ENCODE data around the gene GPX5.
"Not testable (repeated sequence)": the region's sequence is repeated elsewhere in the genome, so short reads cannot be mapped to it uniquely, and the experiment has no call there.

The GPX5 gene, protein sequence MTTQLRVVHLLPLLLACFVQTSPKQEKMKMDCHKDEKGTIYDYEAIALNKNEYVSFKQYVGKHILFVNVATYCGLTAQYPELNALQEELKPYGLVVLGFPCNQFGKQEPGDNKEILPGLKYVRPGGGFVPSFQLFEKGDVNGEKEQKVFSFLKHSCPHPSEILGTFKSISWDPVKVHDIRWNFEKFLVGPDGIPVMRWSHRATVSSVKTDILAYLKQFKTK

DNA sequence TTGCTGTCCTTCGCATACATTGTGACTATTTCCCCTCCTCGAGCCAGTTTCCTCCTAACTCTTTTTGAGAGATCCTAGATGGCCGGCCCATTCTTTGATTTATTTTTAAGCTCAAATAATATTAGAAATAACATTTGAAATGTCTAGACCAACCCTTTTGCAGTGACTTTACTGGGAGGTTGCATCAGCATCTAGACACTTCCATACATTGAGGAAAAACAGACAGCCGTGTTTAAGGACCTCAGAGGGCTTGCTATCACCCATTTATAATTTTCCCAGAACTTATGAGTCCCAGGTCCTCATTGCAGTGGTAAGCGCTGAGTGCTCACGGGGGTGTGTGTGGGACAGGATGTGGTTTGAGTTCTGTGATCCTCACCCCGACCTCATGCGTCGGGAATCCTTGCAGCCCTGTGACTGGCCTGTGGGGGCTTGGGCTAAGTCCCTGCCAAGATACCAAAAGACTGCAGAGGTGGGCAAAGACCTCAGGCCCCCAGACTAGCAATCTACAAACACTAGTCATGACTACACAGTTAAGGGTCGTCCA is at the start of gene GPX5:
TSS of gene GPX5 (plus strand) at position 386 of the 544 bp plus-strand sequence. CDS start at position 519, 133 bp downstream.
- DNase-seq (ENCODE audit: low read depth): no peak

DNA sequence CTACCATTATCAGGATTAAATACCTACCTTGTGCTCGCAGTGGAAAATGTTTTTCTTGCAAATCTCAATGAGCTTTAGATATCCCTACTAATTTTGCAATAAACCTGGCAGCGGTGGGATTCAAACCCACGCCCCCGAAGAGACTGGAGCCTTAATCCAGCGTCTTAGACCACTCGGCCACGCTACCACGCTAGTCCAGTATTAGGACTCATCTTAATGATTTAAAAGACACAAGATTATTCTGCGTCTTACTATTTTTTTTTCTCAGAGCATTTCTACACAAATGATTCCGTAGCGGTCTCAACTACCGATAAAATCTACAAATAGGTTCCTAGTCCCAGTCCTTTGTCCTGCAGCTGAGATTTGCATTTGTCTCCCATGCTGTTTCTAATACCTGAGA is 47.2 kb upstream of the GPX5 start:
- DNase-seq (ENCODE audit: low read depth): no peak

DNA sequence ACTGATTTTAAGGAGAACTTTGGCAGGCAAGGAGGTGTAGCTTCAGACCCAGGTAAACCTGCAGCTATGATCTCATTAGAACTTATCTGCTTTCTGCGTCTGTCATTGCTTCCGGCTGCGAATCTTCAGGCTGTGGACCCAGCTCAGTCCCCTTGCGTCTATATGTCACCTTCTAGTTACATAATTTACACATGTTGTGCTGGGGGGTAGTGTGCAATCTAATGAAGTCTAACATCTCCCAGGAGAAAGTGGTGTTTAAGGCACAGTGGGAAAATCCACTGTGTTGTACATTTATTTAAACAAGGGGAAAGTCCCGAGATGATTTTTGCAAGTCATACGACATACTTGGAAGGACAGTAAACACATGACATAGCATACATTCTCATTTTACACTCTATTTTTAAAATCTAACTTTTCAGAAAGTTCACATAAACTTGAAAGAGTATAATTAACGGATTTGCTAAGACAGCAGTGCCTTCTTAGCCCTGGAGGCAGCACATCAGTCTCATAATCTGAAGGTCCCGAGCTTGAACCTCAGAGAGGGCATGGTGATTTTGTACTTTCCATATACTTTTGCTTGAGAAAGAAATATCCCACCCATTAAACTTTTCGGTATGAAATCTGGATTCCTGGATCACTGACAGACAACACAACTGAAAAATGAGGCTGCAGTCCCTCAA is 45.3 kb upstream of the GPX5 start:
- no peak for DNase-seq (ENCODE audit: low read depth)

DNA sequence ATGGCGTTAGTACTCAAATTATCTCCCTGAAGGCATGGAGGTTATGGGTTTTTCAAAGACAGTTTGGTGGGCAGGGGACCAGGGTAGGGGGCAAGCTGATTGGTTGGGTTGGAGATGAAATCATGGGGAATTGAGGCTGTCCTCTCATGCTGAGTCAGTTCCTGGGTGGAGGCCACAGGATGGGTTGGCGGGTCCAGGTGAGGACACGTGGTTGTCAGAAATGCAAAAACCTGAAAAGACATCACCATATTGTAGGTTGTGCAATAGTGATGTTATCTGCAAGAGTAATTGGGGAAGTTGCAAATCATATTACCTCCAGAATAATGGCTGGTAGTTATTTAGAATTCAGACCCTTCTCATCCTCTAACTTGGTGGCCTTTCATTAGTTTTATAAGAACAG is 40.2 kb upstream of the GPX5 start:
- no peak for DNase-seq (ENCODE audit: low read depth)

DNA sequence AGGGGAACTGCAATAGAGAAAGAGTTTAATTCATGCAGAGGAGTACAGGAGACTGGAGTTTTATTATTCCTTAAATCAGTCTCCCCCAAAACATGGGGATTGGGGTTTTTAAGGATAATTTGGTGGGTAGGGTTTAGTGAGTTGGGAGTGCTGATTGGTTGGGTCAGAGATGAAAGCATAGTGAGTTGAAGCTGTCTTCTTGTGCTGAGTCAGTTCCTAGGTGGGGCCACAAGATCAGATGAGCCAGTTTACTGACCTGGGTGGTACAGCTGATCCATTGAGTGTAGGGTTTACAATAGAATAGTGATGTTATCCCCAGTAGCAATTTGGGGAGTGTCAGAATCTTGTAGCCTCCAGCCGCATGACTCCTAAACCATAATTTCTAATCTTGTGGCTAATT is 39.1 kb upstream of the GPX5 start:
- DNase-seq (ENCODE audit: low read depth): no peak

DNA sequence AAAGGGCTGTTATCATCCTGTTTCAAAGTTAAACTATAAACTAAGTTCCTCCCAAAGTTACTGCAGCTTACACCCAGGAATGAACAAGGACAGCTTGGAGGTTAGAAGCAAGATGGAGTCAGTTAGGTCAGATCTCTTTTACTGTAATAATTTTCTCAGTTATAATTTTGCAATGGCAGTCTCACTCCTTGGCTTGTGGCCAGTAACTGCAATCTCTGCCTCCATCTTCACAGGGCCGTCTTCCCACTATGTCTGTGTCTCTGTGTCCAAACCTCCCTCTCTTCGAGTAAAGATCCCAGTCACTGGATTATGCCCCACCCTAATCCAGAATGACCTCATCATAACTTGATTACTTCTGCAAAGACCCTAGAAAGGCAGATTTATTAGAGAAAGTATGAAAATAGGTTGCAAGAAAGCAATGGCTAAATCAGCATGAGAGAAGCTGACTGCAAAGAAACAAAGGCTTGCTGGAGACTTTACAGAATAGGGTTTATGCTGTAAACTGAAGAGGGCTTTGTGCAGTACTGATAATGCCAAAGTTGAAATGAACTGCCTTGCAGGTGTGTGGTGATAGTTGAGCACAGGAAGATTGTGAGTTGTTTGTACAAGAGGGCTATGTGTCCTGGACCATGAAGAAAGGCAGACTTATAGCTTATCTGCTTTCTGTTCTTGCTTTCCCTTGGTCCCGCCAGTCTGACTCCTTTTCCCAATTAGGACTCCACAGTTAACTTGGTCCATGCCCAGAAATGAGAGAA is 38.5 kb upstream of the GPX5 start:
- no peak for DNase-seq (ENCODE audit: low read depth)

DNA sequence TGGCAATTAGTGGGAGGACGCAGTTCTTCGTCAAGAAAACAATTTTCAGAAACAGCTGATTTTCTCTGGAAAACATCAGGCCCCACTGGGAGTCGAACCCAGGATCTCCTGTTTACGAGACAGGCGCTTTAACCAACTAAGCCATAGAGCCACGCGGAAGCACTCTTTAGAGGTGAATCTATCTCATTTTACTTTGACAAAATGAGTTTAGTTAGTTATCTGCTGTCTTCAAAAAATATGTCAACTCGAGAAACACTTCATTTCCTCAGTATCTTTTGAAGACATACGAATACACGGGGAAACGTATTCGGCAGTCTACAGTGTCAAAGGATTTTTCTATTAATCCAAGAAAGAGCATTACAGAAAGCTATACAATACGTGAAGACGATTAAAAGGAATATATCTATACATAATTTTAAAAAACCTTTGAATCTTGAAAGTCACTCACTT is 36.7 kb upstream of the GPX5 start:
- no peak for DNase-seq (ENCODE audit: low read depth)

DNA sequence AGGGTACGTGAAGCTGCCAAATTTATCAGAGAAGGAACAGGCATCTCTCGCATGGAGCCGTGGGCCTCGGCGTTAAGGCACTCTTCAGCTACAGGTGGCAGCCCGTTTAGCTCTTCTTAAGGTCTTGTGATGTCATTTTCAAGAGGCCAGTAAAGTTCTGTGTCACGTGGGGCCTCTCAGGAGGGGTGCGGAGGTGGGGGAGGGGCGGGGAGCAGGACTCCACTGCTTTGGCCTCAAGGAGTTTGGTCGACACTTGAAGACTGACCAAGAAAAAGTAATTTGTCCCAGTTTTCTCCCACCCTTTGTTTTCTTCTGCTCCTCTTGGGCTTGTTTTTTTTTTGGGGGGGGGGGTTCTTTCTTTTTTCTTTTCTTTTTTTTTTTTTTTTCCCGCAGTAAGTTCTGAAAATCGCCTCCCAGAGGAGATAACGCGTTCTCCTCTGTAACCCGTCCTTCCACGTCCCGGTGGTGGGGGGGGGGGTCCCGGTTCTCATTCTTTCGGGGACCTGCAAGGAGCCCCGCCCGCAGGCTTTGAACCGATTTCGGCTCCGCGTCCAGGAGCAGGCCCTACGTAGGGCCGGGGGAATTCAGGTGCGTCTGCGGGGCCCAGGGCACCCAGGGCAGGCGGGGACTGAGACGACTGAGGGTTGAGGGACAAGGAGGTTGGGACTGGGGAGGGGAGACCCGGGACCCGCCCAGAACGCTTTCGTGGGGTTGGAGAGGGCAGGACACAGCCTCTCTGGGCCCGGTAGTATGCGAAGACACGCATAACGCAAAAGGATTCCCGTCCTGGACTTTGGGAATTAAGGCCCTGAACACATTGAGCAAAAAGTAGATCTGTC is 36.1 kb upstream of the GPX5 start:
- no peak for DNase-seq (ENCODE audit: low read depth)

DNA sequence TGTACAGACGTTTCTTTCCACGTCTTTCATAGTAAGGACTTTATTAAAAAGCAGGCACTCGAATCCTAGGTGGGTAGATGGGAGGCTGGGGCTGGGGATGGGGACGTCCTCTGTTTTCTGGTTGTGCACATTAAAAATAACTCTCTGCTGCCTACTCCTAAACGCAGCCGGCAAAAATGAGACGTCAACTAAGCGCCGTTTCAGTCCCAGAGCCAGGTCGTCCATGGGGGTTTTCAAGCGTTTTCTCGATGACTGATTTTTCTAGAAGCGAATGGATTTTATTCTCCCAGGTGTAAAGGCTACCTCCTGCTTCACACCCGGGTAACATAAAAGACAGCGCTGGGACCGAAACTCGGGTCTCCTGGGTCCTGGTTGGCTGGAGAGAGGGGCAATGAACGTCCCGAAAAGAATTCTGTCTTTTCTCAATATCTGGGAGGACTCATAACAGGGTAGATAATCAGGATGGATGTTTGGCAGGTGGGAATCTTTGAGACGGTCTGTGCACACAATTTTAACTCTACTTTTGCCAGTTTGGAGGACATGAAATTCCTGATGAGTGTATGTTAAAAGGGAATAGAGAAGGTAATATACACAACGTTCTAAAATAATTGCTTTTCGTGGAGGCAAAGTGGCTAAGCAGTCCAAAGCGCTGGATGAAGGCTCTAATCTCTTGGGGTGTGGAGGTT is 35.3 kb upstream of the GPX5 start:
- DNase-seq (ENCODE audit: low read depth): no peak

DNA sequence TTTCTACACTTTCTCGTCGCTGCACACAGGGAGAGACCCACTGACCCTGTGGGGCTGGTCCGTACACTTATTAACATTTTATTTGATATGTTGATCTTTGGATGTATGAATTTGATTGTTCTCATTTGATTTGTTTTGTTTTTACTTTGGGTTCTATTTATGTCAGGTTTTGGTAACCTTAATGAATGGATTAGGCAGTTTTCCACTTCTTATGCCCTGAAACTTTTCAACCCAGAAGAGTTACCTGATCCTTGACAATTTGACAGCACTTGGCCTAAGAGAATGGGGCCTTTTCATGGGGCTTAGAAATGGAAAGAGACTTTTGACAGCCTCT is 33.7 kb upstream of the GPX5 start:
- no peak for DNase-seq (ENCODE audit: low read depth)

DNA sequence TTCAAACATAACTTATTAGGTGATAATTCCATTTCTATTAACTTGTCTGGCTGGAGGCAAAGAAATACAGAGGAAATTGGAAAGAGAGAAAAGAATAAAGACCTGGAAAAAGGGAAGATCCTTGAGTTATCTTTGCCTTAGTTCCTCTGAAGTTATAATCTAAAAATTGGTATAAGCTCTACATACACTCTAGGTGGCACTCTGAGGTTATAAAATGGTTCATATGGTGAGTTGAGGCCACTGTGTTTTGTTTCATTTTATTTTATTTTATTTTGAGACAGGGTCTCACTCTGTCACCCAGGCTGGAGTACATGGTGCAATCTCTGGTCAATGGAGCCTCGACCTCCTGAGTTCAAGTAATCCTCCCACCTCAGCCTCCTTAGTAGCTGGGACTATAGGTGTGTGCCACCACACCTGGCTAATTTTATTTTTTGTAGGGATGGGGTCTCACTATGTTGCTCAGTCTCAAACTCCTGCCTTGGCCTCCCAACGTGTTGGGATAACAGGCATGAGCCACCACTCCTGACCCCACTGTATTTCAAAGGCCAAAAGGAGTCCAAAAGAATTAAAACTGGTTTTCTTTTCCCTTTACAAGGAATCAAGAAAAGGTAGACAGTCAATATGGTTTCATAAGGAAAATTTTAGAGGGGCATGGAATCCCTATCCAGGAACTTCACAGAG is 29.4 kb upstream of the GPX5 start:
- DNase-seq (ENCODE audit: low read depth): no peak

DNA sequence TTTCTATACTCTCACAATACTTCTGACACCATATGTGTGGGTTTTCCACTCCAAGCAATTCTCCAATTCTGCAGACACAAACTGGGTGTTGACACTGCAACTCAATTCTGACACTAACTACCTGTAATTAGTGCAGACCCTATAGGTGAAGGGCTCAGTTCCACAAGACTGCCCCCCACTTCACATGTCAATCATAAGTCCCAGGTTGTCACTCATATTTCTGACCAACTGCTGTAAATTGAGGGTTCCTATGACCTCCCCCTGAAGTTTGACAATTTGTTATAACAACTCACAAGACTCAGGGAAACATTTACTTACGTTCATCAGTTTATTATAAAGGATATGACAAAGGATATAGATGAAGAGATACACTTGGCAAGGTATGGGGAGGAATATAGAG is 28.4 kb upstream of the GPX5 start:
- DNase-seq (ENCODE audit: low read depth): no peak

DNA sequence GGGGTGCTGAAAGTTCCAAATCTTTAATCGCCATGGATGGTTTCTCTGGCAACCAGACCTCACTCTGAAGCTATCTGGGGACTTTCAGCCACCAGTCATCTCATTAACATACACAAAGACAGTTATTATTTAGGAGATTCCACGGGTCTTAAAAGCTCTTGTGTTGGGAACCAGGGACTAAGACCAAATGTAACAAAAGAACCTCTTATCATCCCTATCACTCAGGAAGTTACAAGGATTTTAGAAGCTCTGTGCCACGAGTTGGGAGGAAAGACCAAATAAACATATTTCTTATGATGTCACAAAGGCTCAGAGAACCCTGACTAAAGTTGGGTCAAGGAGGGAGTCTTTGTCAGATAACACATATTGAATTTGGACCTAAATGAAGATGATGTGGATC is 27.8 kb upstream of the GPX5 start:
- no peak for DNase-seq (ENCODE audit: low read depth)

DNA sequence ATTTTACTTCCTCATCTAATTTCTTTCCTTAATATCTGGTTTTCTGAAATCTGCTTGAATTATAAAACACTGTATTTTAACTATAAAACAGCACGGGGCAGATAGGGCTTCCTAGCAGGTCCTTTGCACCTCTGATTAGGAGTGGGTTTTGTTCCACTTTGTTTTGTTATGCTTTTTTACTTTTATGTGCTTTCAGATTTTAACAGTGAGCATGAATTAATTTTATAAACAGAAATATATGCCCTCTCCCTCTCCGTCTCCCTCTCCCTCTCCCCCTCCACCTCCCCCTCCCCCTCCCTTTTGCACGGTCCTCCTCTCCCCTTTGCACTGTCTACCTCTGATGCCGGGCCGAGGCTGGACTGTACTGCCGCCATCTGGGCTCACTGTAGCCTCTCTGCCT is 24.4 kb upstream of the GPX5 start:
- DNase-seq (ENCODE audit: low read depth): no peak

DNA sequence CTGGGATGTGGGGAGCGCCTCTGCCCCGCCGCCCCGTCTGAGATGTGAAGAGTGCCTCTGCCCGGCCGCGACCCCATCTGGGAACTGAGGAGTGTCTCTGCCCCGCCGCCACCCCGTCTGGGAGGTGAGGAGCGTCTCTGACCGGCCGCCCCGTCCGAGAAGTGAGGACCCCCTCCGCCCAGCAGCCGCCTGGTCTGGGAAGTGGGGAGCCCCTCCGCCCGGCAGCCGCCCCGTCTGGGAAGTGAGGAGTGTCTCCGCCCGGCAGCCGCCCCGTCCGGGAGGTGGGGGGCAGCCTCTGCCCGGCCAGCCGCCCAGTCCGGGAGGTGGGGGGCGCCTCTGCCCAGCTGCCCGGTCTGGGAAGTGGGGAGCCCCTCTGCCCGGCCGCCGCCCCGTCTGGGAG is 23.5 kb upstream of the GPX5 start:
- DNase-seq (ENCODE audit: low read depth): not testable (repeated sequence)

DNA sequence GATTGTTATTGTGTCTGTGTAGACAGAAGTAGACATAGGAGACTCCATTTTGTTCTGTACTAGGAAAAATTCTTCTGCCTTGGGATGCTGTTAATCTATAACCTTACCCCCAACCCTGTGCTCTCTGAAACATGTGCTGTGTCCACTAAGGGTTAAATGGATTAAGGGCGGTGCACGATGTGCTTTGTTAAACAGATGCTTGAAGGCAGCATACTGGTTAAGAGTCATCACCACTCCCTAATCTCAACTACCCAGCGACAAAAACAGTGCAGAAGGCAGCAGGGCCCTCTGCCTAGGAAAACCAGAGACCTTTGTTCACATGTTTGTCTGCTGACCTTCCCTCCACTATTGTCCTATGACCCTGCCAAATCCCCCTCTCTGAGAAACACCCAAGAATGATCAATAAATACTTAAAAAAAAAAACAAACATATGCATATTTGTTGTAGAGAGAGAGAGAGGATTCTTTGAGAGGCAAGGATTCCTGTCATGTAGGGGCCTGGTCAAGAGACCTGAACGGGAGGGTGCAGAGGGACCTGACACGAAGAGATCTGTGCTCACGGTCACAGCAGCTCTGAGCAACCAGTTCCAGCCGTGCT is 22.9 kb upstream of the GPX5 start:
- not testable (repeated sequence) for DNase-seq (ENCODE audit: low read depth)

DNA sequence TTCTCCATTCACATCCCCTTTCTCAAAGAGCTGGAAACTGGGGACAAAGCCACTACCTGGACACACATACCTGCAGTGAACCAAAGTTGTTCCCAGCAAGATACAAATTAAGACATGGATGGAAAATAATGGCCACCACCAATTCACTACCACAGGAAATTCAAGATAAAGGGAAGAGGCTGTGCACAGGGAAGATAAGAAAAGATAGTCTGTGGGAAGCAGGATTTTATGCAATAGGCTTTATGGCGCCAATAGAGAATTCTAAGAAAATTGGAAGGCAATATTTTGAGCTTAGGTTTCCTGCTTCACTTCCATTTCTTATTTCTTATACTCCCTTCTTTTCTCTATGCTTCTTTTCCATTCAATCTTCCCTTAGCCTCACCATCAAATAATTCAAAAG is 19.9 kb upstream of the GPX5 start:
- no peak for DNase-seq (ENCODE audit: low read depth)

DNA sequence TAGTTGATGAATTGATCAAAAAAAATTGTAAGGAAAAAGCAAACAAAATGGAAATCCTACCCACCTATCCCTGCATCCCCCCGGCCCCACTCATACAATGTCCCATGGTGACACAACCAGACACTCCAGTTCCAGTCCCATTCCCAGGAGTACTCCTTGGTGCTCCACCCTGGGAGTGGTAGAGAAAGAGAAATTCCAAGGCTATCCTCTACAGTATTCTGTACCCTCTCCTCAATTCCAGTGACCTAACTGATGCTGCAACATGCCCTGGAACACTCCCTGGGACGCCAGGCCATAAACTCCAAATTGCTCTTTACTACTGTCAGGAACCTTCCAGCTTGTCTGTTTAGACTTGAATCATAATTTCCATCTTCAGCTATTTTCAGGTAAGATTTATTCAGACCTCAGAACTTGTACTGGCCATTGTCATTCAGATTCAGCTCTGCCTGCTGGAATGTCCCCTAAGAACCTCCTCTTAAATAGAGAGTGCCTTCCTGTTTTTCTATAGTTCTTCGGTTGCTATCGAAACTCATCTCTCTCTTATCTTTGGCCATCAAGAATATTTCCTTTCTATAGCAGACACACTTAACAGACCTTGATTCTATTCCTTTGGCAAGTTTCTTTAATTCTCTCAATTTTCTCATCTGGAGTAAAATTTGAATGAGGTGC is 18.7 kb upstream of the GPX5 start:
- no peak for DNase-seq (ENCODE audit: low read depth)

DNA sequence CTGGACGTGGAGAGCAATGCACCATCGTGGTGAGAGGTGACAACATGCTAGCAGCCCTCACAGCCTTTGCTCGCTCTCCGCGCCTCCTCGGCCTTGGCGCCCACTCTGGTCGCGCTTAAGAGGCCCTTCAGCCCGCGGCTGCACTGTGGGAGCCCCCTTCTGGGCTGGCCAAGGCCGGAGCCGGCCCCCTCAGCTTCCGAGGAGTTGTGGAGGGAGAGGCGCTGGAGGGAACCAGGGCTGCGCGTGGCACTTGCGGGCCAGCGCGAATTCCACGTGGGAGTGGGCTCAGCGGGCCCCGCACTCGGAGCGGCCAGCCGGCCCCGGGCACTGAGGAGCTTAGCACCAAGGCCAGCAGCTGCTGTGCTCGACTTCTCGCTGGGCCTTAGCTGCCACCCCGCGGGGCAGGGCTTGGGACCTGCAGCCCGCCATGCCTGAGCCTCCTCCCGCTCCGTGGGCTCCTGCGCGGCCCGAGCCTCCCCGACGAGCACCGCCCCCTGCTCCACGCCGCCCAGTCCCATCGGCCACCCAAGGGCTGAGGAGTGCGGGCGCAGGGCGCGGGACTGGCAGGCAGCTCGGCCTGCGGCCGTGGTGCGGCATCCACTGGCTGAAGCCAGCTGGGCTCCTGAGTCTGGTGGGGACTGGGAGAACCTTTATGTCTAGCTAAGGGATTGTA is 13.9 kb upstream of the GPX5 start:
- DNase-seq (ENCODE audit: low read depth): no peak

All from activated T-helper 9 cell treated with anti-CD3 and anti-CD28 coated beads, Interleukin-2, amount 50 U/mL, for 16 hours (primary cell).